SIG-M5 treated with dmso at 0.1 percent for 504 hours (cell line): ENCODE results near the gene ADGRF4.
"Not testable (repeated sequence)": the region's sequence is repeated elsewhere in the genome, so short reads cannot be mapped to it uniquely, and the experiment has no call there.

Experiments used
- DNase-seq: peaks from one replicate; lab custom pipeline; 2025; ENCODE audit not compliant: unreplicated experiment; lab: John Stamatoyannopoulos, UW

Gene ADGRF4

DNA sequence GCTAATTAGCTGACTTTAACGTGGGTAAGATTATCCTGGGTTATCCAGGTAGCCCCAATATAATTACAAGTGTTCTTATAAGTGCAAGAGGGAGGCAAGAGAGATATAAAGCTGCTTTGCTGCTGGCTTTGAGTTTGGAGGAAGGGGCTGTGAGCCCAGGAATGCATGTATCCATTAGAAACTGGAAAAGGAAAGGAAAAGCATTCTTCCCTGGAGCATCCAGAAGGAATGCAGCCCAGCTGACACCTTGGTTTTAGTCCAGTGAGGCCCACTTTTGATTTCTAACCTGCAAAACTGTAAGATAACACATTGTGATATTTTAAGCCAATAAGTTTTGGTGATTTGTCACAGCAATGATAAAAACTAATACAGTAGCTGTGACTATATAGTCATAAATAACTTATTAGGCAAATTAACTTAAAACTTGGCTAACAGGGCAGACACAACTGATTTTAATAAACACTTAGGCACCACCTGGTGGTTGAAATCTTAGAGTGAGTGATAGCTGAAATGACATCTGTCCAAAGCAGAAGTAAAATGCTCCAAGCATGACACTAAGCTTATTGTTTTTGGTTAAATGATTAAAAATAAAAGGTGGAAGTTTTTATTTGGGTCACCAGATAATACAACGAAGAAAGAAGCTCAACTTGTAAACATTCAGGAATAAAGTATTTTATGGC is 35.6 kb downstream of the ADGRF4 start:
- DNase-seq: no peak

DNA sequence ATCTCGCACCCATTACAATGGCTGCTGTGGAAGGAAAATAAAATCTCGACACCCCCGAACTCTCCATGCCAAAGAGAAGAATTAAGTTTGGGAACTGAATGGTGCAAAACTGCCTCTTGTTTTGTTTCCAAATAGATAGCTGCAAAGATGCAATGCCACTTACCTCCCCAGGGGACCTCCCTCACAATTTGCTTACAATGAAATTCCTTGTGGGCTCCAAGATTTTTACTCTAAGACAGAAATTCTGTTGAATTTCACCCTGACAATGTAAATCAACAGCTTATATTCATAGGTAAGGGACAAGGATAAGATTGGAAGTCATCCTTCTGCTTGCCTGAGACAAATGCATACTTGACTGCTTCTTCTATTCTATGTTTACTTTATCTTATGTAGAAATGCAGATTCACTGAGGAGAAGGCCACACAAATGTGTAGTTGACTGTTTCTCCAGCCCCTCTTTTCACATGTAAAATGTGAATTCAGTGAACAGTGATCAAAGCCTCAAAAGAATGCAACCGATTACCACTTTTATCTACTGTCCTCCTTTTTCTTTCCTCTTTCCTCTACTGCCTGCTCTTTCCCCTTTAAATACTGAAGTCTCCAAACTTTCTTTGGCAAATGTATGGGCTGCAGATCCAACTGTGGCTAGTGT is 36.6 kb downstream of the ADGRF4 start:
- DNase-seq: no peak

DNA sequence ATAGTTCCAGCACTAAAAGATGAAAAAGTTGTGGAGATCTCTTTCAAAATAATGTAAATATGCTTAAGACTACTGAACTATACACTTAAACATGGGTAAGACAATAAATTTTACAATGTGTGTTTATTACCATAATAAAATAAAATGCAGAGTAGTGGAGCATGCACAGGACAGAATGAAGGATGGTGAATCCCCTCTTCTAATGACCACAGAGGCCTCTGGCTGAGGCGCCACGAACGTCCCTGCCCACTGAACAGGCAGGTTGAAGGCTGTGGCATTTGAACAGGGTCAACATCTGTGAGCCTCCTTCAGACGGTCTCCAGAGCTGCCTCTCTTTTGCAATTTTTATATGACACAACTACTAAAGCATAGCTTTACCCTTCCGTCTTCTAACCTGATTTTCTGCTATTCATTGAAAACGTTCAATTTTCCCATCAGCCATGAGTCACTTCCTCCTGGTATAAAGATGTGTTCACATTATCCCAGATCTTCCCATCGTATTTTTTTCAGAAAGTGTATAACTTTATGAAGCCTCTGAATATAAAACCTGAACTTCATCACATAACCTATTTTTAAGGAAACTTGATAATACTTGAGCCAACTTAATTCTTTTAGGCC is 37.8 kb downstream of the ADGRF4 start:
- DNase-seq: no peak

- DNase-seq: no peak
Observed at GRCh38 chr6:47737406-47737805, 39.0 kb downstream of the ADGRF4 start.

- DNase-seq: peak; percentile 10
Observed at GRCh38 chr6:47740714-47741113, 42.3 kb downstream of the ADGRF4 start.

GRCh38 chr6:47741807-47742206 is 43.4 kb downstream of the ADGRF4 start:
- no peak for DNase-seq

GRCh38 chr6:47743744-47744143 is 45.4 kb downstream of the ADGRF4 start:
- no peak for DNase-seq

DNA sequence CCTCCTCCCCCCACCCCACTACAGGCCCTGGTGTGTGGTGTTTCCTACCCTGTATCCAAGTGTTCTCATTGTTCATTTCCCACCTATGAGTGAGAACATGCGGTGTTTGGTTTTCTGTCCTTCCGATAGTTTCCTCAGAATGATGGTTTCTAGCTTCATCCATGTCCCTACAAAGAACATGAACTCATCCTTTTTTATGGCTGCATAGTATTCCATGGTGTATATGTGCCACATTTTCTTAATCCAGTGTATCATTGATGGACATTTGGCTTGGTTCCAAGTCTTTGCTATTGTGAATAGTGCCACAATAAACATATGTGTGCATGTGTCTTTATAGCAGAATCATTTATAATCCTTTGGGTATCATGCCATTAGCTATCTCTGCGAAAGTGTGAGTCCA is 46.9 kb downstream of the ADGRF4 start:
- not testable (repeated sequence) for DNase-seq

GRCh38 chr6:47749757-47750156 is 51.4 kb downstream of the ADGRF4 start:
- DNase-seq: no peak

GRCh38 chr6:47752801-47753200 is 54.4 kb downstream of the ADGRF4 start:
- no peak for DNase-seq

- DNase-seq: no peak
Observed at GRCh38 chr6:47759364-47759763, 61.0 kb downstream of the ADGRF4 start.

DNA sequence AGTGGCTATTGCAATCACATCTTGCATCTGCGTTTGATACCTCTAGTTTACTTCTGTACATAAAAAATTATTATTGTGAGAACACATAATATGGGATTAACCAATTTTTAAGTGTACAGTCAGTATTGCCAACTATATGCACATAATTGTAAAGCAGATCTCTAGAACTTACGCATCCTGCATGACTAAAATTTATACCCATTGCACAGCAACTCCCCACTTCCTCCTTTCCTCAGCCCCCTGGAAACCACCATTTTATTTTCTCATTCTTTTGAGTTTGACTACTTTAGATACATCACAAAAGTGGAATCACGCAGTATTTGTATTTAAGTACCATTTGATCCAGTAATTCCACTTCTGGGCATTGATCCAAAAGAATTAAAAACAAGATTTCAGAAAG is 64.1 kb downstream of the ADGRF4 start:
- DNase-seq: no peak

DNA sequence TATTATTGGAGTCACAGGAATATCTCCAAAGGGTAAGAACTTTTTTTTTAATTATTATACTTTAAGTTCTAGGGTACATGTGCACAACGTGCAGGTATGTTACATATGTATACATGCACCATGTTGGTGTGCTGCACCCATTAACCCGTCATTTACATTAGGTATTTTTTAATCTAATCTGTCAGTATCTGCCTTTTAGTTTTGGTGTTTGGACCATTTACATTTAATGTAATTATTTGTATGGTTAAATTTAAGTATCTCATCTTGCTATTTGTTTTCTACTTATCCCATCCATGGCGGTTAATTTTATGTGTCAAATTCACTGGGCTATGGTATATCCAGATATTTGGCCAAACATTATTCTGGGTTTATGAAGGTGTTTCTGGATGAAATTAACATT is 68.1 kb downstream of the ADGRF4 start:
- DNase-seq: no peak

DNA sequence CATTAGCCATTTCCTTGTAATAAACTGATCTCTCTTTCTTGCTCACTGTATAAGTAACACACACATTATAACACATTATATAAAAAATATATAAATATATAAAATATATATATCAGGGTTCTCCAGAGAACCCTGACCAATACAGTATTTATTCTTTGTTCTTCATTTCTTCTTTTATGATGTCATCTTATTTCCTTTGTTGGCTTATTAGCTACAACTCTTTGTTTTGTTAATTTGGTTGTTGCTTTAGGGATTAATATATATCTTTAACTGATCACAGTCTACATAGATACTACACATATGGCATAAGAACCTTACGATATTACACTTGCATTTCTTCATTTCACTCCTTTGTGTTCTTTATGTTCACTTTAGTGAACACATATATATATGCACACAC is 68.7 kb downstream of the ADGRF4 start:
- DNase-seq: no peak

DNA sequence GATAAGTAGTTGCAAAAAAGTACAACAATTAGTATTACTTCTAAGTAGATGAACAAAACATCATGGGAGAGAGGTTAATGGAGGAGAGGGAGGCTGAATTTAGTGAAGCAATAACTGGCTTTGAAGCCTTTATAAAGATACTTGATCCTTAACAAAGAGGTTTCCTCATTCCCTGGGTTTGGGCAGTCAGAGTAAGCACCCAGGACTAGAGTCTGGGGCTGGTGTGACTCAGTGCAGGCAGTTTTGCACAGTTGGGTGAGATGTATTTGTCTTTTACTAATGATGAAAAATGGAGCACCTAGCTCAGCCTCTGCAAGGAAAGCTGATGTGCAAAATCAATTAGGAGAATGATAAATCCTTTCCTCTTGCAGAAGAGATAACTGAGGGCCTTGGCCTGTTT is 71.6 kb downstream of the ADGRF4 start:
- no peak for DNase-seq
